GM21723 (cell line): ENCODE measurements around the gene NKIRAS2.

Experiments used
- ATAC-seq: cut with Tn5 transposase; IDR thresholded peaks from one replicate; pipeline ENCODE4 v1.9.1; 2021; ENCODE audit warnings: mild to moderate bottlenecking, moderate library complexity; ENCODE audit not compliant: unreplicated experiment

Gene NKIRAS2

GRCh38 chr17:42053731-42054500 lies 34.0 kb downstream of the NKIRAS2 start:
- no peak for ATAC-seq

GRCh38 chr17:42055027-42055426 lies 35.1 kb downstream of the NKIRAS2 start:
- ATAC-seq = no peak

- ATAC-seq = no peak
These were observed 35.6 kb downstream of the NKIRAS2 start for GRCh38 chr17:42055496-42055895.

- no peak for ATAC-seq
These were observed 36.7 kb downstream of the NKIRAS2 start for GRCh38 chr17:42056635-42057034.

GRCh38 chr17:42058063-42058462 lies 38.2 kb downstream of the NKIRAS2 start:
- no peak for ATAC-seq

- no peak for ATAC-seq
These were observed 39.9 kb downstream of the NKIRAS2 start for GRCh38 chr17:42059815-42060214.

GRCh38 chr17:42060231-42060630 lies 40.3 kb downstream of the NKIRAS2 start:
- no peak for ATAC-seq

- ATAC-seq = no peak
These were observed 42.0 kb downstream of the NKIRAS2 start for GRCh38 chr17:42061646-42062487.

GRCh38 chr17:42062681-42063080 lies 42.8 kb downstream of the NKIRAS2 start:
- ATAC-seq = no peak

GRCh38 chr17:42065201-42065600 lies 45.3 kb downstream of the NKIRAS2 start:
- no peak for ATAC-seq

GRCh38 chr17:42067371-42068091 lies 47.6 kb downstream of the NKIRAS2 start:
- ATAC-seq = no peak

- ATAC-seq = no peak
These were observed 49.1 kb downstream of the NKIRAS2 start for GRCh38 chr17:42068979-42069378.

- ATAC-seq = no peak
These were observed 51.9 kb downstream of the NKIRAS2 start for GRCh38 chr17:42071810-42072209.

- no peak for ATAC-seq
These were observed 52.7 kb downstream of the NKIRAS2 start for GRCh38 chr17:42072323-42073187.
